HEK293 (cell line): ENCODE measurements around the gene PPM1F.

Source experiments
- ATF2 ChIP-seq: fragments of 450-650 bp; formaldehyde crosslinking; IDR thresholded peaks from 2 replicates; pipeline ENCODE4 v1.5.1; 2016; ENCODE audit warnings: missing biosample characterization, missing genetic modification characterization, low read depth
- BCL6B ChIP-seq: fragments of 450-650 bp; formaldehyde crosslinking; IDR thresholded peaks from 2 replicates; pipeline ENCODE4 v1.5.1; 2017; ENCODE audit warnings: missing biosample characterization, missing genetic modification characterization
- CTCF ChIP-seq: fragments of 450-650 bp; formaldehyde crosslinking; IDR thresholded peaks from 2 replicates; pipeline ENCODE4 v1.5.1; 2016; ENCODE audit warnings: missing biosample characterization, missing genetic modification characterization
- PRDM6 ChIP-seq: fragments of 450-650 bp; formaldehyde crosslinking; IDR thresholded peaks from 2 replicates; pipeline ENCODE4 v1.5.1; 2017; ENCODE audit warnings: missing biosample characterization, missing genetic modification characterization
- RBAK ChIP-seq: fragments of 450-650 bp; formaldehyde crosslinking; IDR thresholded peaks from 2 replicates; pipeline ENCODE4 v1.5.1; 2016; ENCODE audit warnings: missing biosample characterization, missing genetic modification characterization
- YY1 ChIP-seq: fragments of 450-650 bp; formaldehyde crosslinking; IDR thresholded peaks from 2 replicates; pipeline ENCODE4 v1.5.1; 2018; ENCODE audit warnings: missing biosample characterization, missing genetic modification characterization
- ZFP37 ChIP-seq: fragments of 450-650 bp; formaldehyde crosslinking; IDR thresholded peaks from 2 replicates; pipeline ENCODE4 v1.5.1; 2016; ENCODE audit warnings: missing biosample characterization, missing genetic modification characterization
- ZNF792 ChIP-seq: fragments of 450-650 bp; formaldehyde crosslinking; IDR thresholded peaks from 2 replicates; pipeline ENCODE4 v1.5.1; 2016; ENCODE audit warnings: missing biosample characterization, missing genetic modification characterization

- TF ChIP-seq CTCF (tag by site-specific recombination) (no peak), BCL6B (no peak), ZFP37 (tag by site-specific recombination) (no peak), ZNF792 (tag by site-specific recombination) (no peak), YY1 (no peak), PRDM6 (tag by site-specific recombination) (no peak), RBAK (tag by site-specific recombination) (no peak), ATF2 (tag by site-specific recombination) (no peak)
These were observed 10.7 kb downstream of the PPM1F start for GRCh38 chr22:21941921-21942320.
